ENCODE measurements around the gene ELOVL2. TPM values are rescaled to one million over a fixed set of nuclear protein-coding genes. Genes with fewer than 3 reads are reported as not detected.

Gene ELOVL2
- total RNA-seq, 1 donor from 2014 or later: 0.25 TPM

GRCh38 chr6:11033825-11034224 lies 10.3 kb downstream of the ELOVL2 start:
- no peak for DNase-seq (ENCODE audit: extremely low spot score in 2 of 2)
- no peak for TF ChIP-seq POLR2AphosphoS5 (IDR thresholded peaks at IDR 0.05; ENCODE audit: insufficient read depth in 1 of 2, low read depth in 1 of 2)
- TF ChIP-seq POLR2A (IDR thresholded peaks at IDR 0.05): no peak
- no peak for TF ChIP-seq CTCF (IDR thresholded peaks at IDR 0.05)
- Histone ChIP-seq H3K4me3 (no peak overlapping the region), H3K4me1 (no peaks in the 10 kb centered on the region), H3K27me3 (no peaks in the 10 kb centered on the region), H3K36me3 (no peaks in the 10 kb centered on the region), H3K27ac (no peak overlapping the region), H3K9me3 (no peaks in the 10 kb centered on the region)
- intact Hi-C loops (cut with DNase I): no loop called here

DNA sequence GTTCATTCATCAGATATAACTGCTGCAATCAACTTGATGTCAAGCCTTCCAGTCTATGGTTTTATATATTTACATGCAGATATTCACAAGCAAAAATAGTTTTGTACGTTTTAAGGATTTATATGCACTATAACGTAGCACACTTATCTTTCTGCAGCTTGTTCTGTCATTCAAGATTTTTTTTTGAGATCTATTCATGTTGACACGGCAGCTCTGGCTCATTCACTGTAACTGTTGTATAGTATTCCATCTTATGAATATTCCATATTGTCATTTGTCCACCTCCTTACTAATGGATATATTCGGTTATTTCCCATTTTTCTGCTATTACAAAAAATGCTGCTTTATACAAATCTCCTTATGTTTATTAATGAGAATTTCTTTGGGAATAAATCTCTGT lies 13.2 kb downstream of the ELOVL2 start:
- no peaks in the 10 kb centered on the region for H3K4me1 ChIP-seq
- intact Hi-C loops (cut with DNase I): no loop called here
- no peaks in the 10 kb centered on the region for H3K9me3 ChIP-seq
- no peak for TF ChIP-seq POLR2AphosphoS5 (IDR thresholded peaks at IDR 0.05; ENCODE audit: insufficient read depth in 1 of 2, low read depth in 1 of 2)
- TF ChIP-seq CTCF (IDR thresholded peaks at IDR 0.05): no peak
- no peak for TF ChIP-seq POLR2A (IDR thresholded peaks at IDR 0.05)
- no peak overlapping the region for H3K4me3 ChIP-seq
- no peak overlapping the region for H3K27ac ChIP-seq
- no peaks in the 10 kb centered on the region for H3K27me3 ChIP-seq
- DNase-seq (ENCODE audit: extremely low spot score in 2 of 2): no peak
- no peaks in the 10 kb centered on the region for H3K36me3 ChIP-seq

GRCh38 chr6:11028959-11029358 lies 15.1 kb downstream of the ELOVL2 start:
- no peak for TF ChIP-seq CTCF (IDR thresholded peaks at IDR 0.05)
- TF ChIP-seq POLR2AphosphoS5 (IDR thresholded peaks at IDR 0.05; ENCODE audit: insufficient read depth in 1 of 2, low read depth in 1 of 2): no peak
- TF ChIP-seq POLR2A (IDR thresholded peaks at IDR 0.05): no peak
- DNase-seq (ENCODE audit: extremely low spot score in 2 of 2): no peak
- Histone ChIP-seq H3K36me3 (no peaks in the 10 kb centered on the region), H3K4me1 (no peaks in the 10 kb centered on the region), H3K27me3 (no peaks in the 10 kb centered on the region), H3K27ac (no peak overlapping the region), H3K4me3 (no peak overlapping the region), H3K9me3 (no peaks in the 10 kb centered on the region)
- intact Hi-C loops (cut with DNase I): no loop called here

DNA sequence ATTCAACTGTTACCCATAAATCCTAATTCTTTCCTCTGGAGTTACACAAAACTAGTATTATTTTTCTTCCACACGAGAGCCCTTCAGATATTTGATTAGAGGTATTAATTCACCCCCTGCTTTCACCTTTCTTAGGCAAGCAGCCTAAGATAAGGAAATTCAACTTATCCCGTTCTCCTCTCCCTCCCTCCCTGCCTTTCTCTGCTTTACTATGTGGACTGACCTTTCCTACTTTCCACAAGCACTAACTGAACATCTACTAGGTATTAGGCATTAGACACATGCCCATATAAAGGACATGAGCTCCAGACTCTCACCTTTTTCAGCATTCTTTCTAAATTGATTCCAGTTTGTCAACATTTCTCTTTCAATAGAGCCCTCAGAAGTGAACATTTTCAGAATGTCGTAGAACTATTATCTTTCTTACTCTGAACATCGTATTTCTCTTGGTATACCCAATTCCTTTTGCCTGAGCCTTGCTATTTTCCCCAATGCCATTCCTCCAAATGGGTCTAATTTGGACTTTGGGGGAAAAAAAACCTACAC lies 16.5 kb downstream of the ELOVL2 start:
- TF ChIP-seq POLR2A (IDR thresholded peaks at IDR 0.05) (no peak), CTCF (IDR thresholded peaks at IDR 0.05) (no peak), POLR2AphosphoS5 (IDR thresholded peaks at IDR 0.05; ENCODE audit: insufficient read depth in 1 of 2, low read depth in 1 of 2) (no peak)
- intact Hi-C loops (cut with DNase I): no loop called here
- no peaks in the 10 kb centered on the region for H3K4me1 ChIP-seq
- no peaks in the 10 kb centered on the region for H3K36me3 ChIP-seq
- no peak for DNase-seq (ENCODE audit: extremely low spot score in 2 of 2)
- H3K9me3 ChIP-seq: no peaks in the 10 kb centered on the region
- no peaks in the 10 kb centered on the region for H3K27me3 ChIP-seq
- H3K4me3 ChIP-seq: no peak overlapping the region
- no peak overlapping the region for H3K27ac ChIP-seq

GRCh38 chr6:11025921-11026635 lies 18.0 kb downstream of the ELOVL2 start:
- TF ChIP-seq CTCF (IDR thresholded peaks at IDR 0.05) (no peak), POLR2AphosphoS5 (IDR thresholded peaks at IDR 0.05; ENCODE audit: insufficient read depth in 1 of 2, low read depth in 1 of 2) (no peak), POLR2A (IDR thresholded peaks at IDR 0.05) (no peak)
- intact Hi-C loops (cut with DNase I): no loop called here
- DNase-seq (ENCODE audit: extremely low spot score in 2 of 2): no peak

More at GRCh38 chr6:11025921-11026635, 18.0 kb downstream of the ELOVL2 start:
- Histone ChIP-seq H3K4me1 (no peaks in the 10 kb centered on the region), H3K36me3 (no peaks in the 10 kb centered on the region), H3K27ac (no peak overlapping the region), H3K9me3 (no peaks in the 10 kb centered on the region), H3K27me3 (no peaks in the 10 kb centered on the region), H3K4me3 (no peak overlapping the region)

All from vagina (tissue), 2 donors.